ENCODE results near the gene CCDC61.

Gene CCDC61

GRCh38 chr19:46063201-46063600 lies 67.9 kb downstream of the CCDC61 start:
- Histone ChIP-seq H3K27ac (ENCODE audit: insufficient read depth, low read depth, low read length, poor library complexity, severe bottlenecking) (no peak overlapping the region), H3K36me3 (ENCODE audit: control insufficient read depth, insufficient read depth, low read length) (no peaks in the 10 kb centered on the region), H3K27me3 (ENCODE audit: control insufficient read depth, insufficient read depth, low read length, poor library complexity, severe bottlenecking) (no peaks in the 10 kb centered on the region), H3K4me3 (ENCODE audit: insufficient read depth, low read depth, low read length) (no peak overlapping the region), H3K9me3 (ENCODE audit: control insufficient read depth, low read length) (no peaks in the 10 kb centered on the region), H3K4me1 (ENCODE audit: control insufficient read depth, insufficient read depth, low read length) (no peaks in the 10 kb centered on the region)
- 68 to 80% methylated on average over 3 of the region's 3 CpGs for WGBS, 2 experiments

- H3K9me3 ChIP-seq (ENCODE audit: control insufficient read depth, low read length): no peaks in the 10 kb centered on the region
- H3K27me3 ChIP-seq (ENCODE audit: control insufficient read depth, insufficient read depth, low read length, poor library complexity, severe bottlenecking): peaks cover under 1% of the 10 kb centered on the region
- WGBS, 2 experiments: 79 to 87% methylated on average over 7 of the region's 7 CpGs
Measured at GRCh38 chr19:46065486-46066071, 70.3 kb downstream of the CCDC61 start.

GRCh38 chr19:46066471-46066870 lies 71.2 kb downstream of the CCDC61 start:
- 90 to 92% methylated on average over 1 of the region's 1 CpG for WGBS, 2 experiments

More at GRCh38 chr19:46065486-46066071, 70.3 kb downstream of the CCDC61 start:
- no peaks in the 10 kb centered on the region for H3K4me1 ChIP-seq (ENCODE audit: control insufficient read depth, insufficient read depth, low read length)
- H3K36me3 ChIP-seq (ENCODE audit: control insufficient read depth, insufficient read depth, low read length): no peaks in the 10 kb centered on the region
- no peak overlapping the region for H3K27ac ChIP-seq (ENCODE audit: insufficient read depth, low read depth, low read length, poor library complexity, severe bottlenecking)
- H3K4me3 ChIP-seq (ENCODE audit: insufficient read depth, low read depth, low read length): no peak overlapping the region

GRCh38 chr19:46067691-46068090 lies 72.4 kb downstream of the CCDC61 start:
- H3K4me1 ChIP-seq (ENCODE audit: control insufficient read depth, insufficient read depth, low read length): no peaks in the 10 kb centered on the region
- H3K27ac ChIP-seq (ENCODE audit: insufficient read depth, low read depth, low read length, poor library complexity, severe bottlenecking): no peak overlapping the region
- H3K4me3 ChIP-seq (ENCODE audit: insufficient read depth, low read depth, low read length): no peak overlapping the region
- H3K9me3 ChIP-seq (ENCODE audit: control insufficient read depth, low read length): no peaks in the 10 kb centered on the region
- 97 to 98% methylated on average over 1 of the region's 1 CpG for WGBS, 2 experiments
- peaks cover 7% of the 10 kb centered on the region for H3K27me3 ChIP-seq (ENCODE audit: control insufficient read depth, insufficient read depth, low read length, poor library complexity, severe bottlenecking)
- H3K36me3 ChIP-seq (ENCODE audit: control insufficient read depth, insufficient read depth, low read length): no peaks in the 10 kb centered on the region

More at GRCh38 chr19:46066471-46066870, 71.2 kb downstream of the CCDC61 start:
- no peaks in the 10 kb centered on the region for H3K9me3 ChIP-seq (ENCODE audit: control insufficient read depth, low read length)
- H3K27me3 ChIP-seq (ENCODE audit: control insufficient read depth, insufficient read depth, low read length, poor library complexity, severe bottlenecking): peaks cover 3% of the 10 kb centered on the region
- no peak overlapping the region for H3K27ac ChIP-seq (ENCODE audit: insufficient read depth, low read depth, low read length, poor library complexity, severe bottlenecking)
- H3K36me3 ChIP-seq (ENCODE audit: control insufficient read depth, insufficient read depth, low read length): no peaks in the 10 kb centered on the region
- H3K4me1 ChIP-seq (ENCODE audit: control insufficient read depth, insufficient read depth, low read length): no peaks in the 10 kb centered on the region
- no peak overlapping the region for H3K4me3 ChIP-seq (ENCODE audit: insufficient read depth, low read depth, low read length)

All from ectodermal cell (in vitro differentiated cells).